ENCODE measurements around the gene TK1.

- TF ChIP-seq ZBTB21 (CRISPR knock-in tag; IDR thresholded peaks at IDR 0.05; ENCODE audit: borderline replicate concordance) (no peak), CTCF (IDR thresholded peaks at IDR 0.05) (no peak)
These were observed 27.3 kb upstream of the TK1 start, which contains the start of gene BIRC5 for GRCh38 chr17:78214016-78214705.

Data from WTC11 (cell line).